ENCODE measurements around the gene SLC1A2.

SLC1A2 gene

DNA sequence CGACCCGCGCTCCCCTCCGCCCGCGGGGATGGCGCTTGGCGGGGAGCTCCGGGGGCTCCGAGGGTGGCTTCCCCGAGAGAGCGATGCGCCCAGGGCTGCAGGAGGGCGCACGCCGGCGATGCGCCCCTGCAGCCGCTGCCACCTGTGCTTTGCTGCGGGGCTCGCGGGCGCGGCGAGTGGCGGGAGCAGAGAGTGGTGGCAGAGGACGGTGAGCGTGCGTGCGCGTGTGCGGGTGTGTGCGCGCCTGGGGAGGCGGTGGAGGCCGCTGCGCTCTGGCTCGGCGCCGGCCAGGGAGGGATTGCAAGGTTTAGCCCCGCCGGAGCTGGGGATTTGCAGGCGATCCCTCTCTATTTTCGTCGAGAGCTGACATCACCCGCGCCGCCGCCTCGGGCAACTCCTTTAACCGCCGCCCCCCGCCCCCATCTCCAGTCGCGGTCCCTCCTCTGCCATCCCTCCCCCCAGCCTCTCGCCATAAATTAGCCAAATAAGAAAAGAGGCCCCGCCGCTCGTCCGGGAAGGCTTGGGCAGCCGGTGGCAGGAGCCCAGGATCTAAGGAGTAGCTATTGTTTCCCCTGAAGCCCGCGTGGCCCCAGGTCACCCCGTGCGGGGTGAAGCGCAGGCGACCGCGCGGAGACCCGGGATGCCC, at the start of gene SLC1A2:
Gene SLC1A2 (minus strand): TSS at position 375 of the 646 bp plus-strand sequence. CDS start 592 bp downstream, outside the sequence.
- Histone ChIP-seq H3K9ac (ENCODE audit: low read length) (peak within 1 kb of the TSS; percentile 68), H3K4me1 (ENCODE audit: control insufficient read depth, insufficient read depth, low read length) (0 out of 2 replicates have a peak, but pooled peaks cover 4% of the 10 kb centered on the region), H3K9me3 (ENCODE audit: control insufficient read depth, insufficient read depth, low read depth, low read length) (no peaks in the 10 kb centered on the region), H3K36me3 (ENCODE audit: control insufficient read depth, insufficient read depth, low read length) (no peaks in the 10 kb centered on the region), H3K4me3 (ENCODE audit: low read depth, low read length) (peak within 1 kb of the TSS; percentile 83), H3K27ac (ENCODE audit: low read depth, low read length) (no peak within 1 kb of the TSS), H3K27me3 (ENCODE audit: control insufficient read depth, insufficient read depth, low read length) (peaks cover 98% of the 10 kb centered on the region)

DNA sequence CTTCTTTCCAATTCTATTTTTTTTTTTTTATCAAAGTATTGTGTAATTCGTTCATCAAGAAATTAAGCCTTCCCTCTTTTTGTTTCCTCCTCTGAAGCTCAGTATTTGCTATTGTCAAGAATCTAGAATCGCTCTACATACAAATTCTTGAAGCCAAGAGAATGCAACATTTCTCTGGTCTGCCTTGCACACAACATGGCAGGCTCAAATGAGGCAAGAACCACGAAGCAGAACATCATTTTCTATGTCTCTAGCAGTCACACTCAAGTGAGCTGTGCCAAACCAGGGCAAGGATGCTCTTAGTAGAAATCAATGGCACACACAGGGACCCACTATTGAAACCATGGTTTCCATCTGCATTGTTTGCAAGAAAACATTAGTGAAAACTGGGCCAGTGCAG, 46.7 kb upstream of the SLC1A2 start:
- Histone ChIP-seq H3K4me3 (ENCODE audit: low read depth, low read length) (no peak overlapping the region), H3K9me3 (ENCODE audit: control insufficient read depth, insufficient read depth, low read depth, low read length) (no peaks in the 10 kb centered on the region), H3K4me1 (ENCODE audit: control insufficient read depth, insufficient read depth, low read length) (0 out of 2 replicates have a peak, but pooled peaks cover 6% of the 10 kb centered on the region), H3K36me3 (ENCODE audit: control insufficient read depth, insufficient read depth, low read length) (no peaks in the 10 kb centered on the region), H3K9ac (ENCODE audit: low read length) (no peak overlapping the region), H3K27me3 (ENCODE audit: control insufficient read depth, insufficient read depth, low read length) (no peaks in the 10 kb centered on the region), H3K27ac (ENCODE audit: low read depth, low read length) (no peak overlapping the region)

DNA sequence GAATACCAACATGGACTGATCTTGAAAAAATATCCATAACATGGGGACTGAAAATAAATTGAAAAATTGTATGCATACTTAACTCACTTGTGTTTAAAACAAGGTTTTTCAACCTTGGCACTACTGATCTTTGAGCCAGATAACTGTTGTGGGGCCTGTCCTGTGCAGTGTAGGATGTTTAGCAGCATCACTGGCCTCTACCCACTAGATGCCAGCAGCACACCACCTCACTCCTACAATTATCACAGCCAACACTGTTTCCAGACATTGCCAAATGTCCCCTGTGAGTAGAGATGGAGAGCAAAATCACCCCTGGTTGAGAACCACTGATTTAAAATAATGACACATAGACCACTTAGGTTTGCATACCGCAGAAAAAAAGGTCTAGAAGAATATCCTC, 45.0 kb upstream of the SLC1A2 start:
- Histone ChIP-seq H3K27ac (ENCODE audit: low read depth, low read length) (no peak overlapping the region), H3K27me3 (ENCODE audit: control insufficient read depth, insufficient read depth, low read length) (no peaks in the 10 kb centered on the region), H3K9ac (ENCODE audit: low read length) (no peak overlapping the region), H3K4me3 (ENCODE audit: low read depth, low read length) (no peak overlapping the region), H3K4me1 (ENCODE audit: control insufficient read depth, insufficient read depth, low read length) (0 out of 2 replicates have a peak, but pooled peaks cover 6% of the 10 kb centered on the region), H3K36me3 (ENCODE audit: control insufficient read depth, insufficient read depth, low read length) (no peaks in the 10 kb centered on the region), H3K9me3 (ENCODE audit: control insufficient read depth, insufficient read depth, low read depth, low read length) (no peaks in the 10 kb centered on the region)

DNA sequence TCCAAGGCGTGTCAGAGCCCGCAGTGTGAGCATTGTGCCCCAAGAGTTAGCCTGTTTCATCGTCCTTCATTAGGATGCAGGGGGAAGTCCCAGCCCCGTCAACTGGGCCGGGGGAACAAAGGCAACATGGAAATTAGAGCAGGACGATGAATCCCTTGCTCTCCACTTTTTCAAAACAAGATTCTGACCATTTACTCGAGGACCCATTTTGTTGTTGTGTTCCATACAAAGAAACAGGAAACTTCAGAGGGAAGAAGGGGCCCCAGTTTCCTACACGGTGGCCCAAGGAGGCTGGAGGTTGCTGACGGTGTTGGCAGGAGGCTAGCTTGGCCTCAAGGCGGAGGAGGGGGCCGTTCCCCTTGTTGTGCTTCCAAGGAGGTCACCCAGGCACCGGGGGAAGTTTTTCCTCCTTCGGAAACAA, 44.0 kb upstream of the SLC1A2 start:
- 0 out of 2 replicates have a peak, but pooled peaks cover 6% of the 10 kb centered on the region for H3K4me1 ChIP-seq (ENCODE audit: control insufficient read depth, insufficient read depth, low read length)
- no peak overlapping the region for H3K27ac ChIP-seq (ENCODE audit: low read depth, low read length)
- no peak overlapping the region for H3K9ac ChIP-seq (ENCODE audit: low read length)
- no peaks in the 10 kb centered on the region for H3K9me3 ChIP-seq (ENCODE audit: control insufficient read depth, insufficient read depth, low read depth, low read length)
- no peaks in the 10 kb centered on the region for H3K36me3 ChIP-seq (ENCODE audit: control insufficient read depth, insufficient read depth, low read length)
- no peak overlapping the region for H3K4me3 ChIP-seq (ENCODE audit: low read depth, low read length)
- no peaks in the 10 kb centered on the region for H3K27me3 ChIP-seq (ENCODE audit: control insufficient read depth, insufficient read depth, low read length)

DNA sequence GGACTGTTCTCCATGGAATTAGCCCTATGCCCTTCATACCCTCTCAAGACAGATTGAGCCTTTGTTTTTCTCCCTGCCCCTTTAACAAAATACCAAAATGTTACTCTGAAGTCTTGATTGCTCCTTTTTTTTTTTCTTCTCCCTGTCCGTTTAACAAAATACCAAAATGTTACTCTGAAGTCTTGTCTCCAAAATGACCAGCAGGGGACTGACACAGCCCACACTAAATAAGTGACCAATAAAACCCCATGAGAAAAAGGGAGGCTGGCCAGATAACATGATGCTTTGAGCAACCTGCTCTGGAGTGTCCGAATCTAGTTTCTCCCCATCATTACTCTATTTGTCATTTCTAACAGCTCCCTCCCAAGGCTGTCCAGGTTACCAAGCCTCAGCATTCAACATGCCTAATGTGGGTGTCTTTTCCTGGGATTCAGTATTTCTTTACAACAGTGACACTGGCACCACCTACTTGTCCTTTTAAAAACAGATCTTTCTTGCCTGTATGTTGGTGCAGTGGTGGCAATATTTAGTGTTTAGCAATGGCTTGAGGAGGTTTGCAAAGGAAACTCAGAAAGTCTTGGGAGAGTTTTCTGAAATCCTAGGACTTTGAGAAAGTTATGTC, 42.7 kb upstream of the SLC1A2 start:
- Histone ChIP-seq H3K27ac (ENCODE audit: low read depth, low read length) (no peak overlapping the region), H3K9me3 (ENCODE audit: control insufficient read depth, insufficient read depth, low read depth, low read length) (no peaks in the 10 kb centered on the region), H3K4me1 (ENCODE audit: control insufficient read depth, insufficient read depth, low read length) (0 out of 2 replicates have a peak, but pooled peaks cover 6% of the 10 kb centered on the region), H3K9ac (ENCODE audit: low read length) (no peak overlapping the region), H3K4me3 (ENCODE audit: low read depth, low read length) (no peak overlapping the region), H3K36me3 (ENCODE audit: control insufficient read depth, insufficient read depth, low read length) (no peaks in the 10 kb centered on the region), H3K27me3 (ENCODE audit: control insufficient read depth, insufficient read depth, low read length) (no peaks in the 10 kb centered on the region; the same call in 1 of the 2 replicates)

DNA sequence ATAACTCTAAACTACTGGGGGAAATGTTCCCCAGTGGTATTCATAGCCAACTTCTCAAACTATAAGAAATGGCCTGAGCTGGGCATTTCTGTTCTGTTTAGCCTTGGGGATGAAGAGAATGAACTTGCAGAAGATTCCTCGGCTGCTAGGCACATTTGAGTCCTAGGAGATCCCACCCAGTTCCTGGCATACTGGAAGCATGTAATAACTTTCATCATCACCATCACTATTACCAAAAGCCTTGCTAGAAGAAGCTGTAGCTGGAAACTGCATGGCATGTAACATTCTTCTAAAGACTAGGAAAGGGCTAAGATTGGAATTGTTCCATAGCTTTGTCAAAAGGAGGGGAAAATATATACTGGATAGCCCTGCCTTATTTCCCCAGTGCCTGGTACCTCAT, 40.1 kb upstream of the SLC1A2 start:
- Histone ChIP-seq H3K27me3 (ENCODE audit: control insufficient read depth, insufficient read depth, low read length) (no peaks in the 10 kb centered on the region; the same call in 1 of the 2 replicates), H3K4me3 (ENCODE audit: low read depth, low read length) (no peak overlapping the region), H3K27ac (ENCODE audit: low read depth, low read length) (no peak overlapping the region), H3K36me3 (ENCODE audit: control insufficient read depth, insufficient read depth, low read length) (no peaks in the 10 kb centered on the region), H3K9me3 (ENCODE audit: control insufficient read depth, insufficient read depth, low read depth, low read length) (no peaks in the 10 kb centered on the region), H3K4me1 (ENCODE audit: control insufficient read depth, insufficient read depth, low read length) (0 out of 2 replicates have a peak, but pooled peaks cover 6% of the 10 kb centered on the region), H3K9ac (ENCODE audit: low read length) (no peak overlapping the region)

DNA sequence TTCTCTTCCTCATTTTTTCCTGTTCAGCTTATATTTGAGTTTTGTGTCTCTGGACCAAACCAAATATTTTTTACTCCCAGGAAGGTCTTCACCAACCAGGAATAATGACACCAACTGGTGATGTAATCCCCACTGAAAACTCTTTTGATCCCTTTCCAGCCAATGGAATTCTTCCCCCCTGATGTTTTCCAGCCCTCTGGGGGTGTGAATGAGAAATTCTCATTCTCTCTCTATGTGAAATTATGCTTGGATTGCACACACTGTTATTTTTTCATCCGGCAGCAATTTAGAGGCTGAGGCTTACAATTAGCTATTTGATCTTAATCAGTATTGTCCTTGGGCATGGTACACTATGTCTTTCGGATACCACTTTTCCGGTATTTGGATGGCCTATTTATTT, 39.5 kb upstream of the SLC1A2 start:
- no peak overlapping the region for H3K9ac ChIP-seq (ENCODE audit: low read length)
- H3K27me3 ChIP-seq (ENCODE audit: control insufficient read depth, insufficient read depth, low read length) = no peaks in the 10 kb centered on the region; the same call in 1 of the 2 replicates

DNA sequence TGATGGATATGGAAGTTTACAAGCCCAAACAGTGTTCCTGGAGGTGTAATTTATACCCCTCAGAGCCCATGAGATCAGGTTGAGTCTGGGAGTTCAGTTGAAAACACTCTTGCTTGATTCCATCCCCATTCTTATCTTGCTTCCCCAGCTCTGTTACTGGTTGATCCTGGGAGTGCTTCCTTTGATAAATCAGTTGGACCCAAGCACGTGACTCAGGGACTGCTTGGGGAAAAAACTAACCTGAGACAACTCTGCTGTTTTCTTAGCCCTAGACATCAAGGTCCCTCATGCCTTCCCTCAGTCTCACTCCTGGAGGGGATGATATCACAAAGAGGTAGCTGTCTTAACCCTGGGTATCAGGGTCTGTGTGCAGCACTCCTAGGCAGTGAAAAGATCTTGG, 35.0 kb upstream of the SLC1A2 start:
- Histone ChIP-seq H3K4me1 (ENCODE audit: control insufficient read depth, insufficient read depth, low read length) (no peaks in the 10 kb centered on the region), H3K9ac (ENCODE audit: low read length) (no peak overlapping the region), H3K9me3 (ENCODE audit: control insufficient read depth, insufficient read depth, low read depth, low read length) (peaks cover 5% of the 10 kb centered on the region; the same call in 1 of the 2 replicates), H3K4me3 (ENCODE audit: low read depth, low read length) (no peak overlapping the region), H3K36me3 (ENCODE audit: control insufficient read depth, insufficient read depth, low read length) (no peaks in the 10 kb centered on the region), H3K27ac (ENCODE audit: low read depth, low read length) (no peak overlapping the region), H3K27me3 (ENCODE audit: control insufficient read depth, insufficient read depth, low read length) (no peaks in the 10 kb centered on the region; the same call in 1 of the 2 replicates)

More for the DNA sequence above, 39.5 kb upstream of the SLC1A2 start:
- no peaks in the 10 kb centered on the region for H3K36me3 ChIP-seq (ENCODE audit: control insufficient read depth, insufficient read depth, low read length)
- no peak overlapping the region for H3K27ac ChIP-seq (ENCODE audit: low read depth, low read length)
- H3K4me1 ChIP-seq (ENCODE audit: control insufficient read depth, insufficient read depth, low read length) = 0 out of 2 replicates have a peak, but pooled peaks cover 6% of the 10 kb centered on the region
- no peak overlapping the region for H3K4me3 ChIP-seq (ENCODE audit: low read depth, low read length)
- H3K9me3 ChIP-seq (ENCODE audit: control insufficient read depth, insufficient read depth, low read depth, low read length) = no peaks in the 10 kb centered on the region

DNA sequence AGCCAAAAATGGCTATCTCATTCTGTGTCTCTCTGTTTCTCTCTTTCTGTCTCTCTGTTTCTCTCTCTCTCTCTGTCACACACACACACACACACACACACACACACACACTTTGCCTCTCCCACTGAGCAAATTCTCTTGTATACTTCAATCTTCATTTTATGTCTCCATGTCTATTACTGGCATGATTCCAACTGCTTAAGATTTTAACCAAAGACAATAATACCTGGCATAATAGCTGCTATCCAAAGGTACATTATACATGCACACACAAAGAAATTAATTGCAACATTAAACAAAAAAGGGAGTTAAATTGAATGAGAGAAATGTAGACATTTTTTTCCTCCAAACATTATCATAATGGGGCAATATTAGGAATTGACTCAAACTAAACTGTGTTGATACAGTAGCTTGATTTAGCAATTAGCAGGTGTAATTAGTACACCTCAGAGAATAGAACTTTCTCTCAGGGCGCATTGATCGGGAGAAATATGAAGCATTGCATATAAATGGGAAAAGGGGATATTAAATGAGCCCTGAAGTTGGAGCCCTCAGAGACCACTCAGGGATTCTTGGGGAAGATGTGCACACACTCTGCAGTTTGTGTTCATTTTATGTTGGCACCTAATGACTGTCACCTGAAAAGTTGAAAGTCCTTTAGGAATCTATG, 17.4 kb upstream of the SLC1A2 start:
- H3K27ac ChIP-seq (ENCODE audit: low read depth, low read length) = no peak overlapping the region
- no peaks in the 10 kb centered on the region for H3K36me3 ChIP-seq (ENCODE audit: control insufficient read depth, insufficient read depth, low read length)
- H3K27me3 ChIP-seq (ENCODE audit: control insufficient read depth, insufficient read depth, low read length) = peaks cover 16% of the 10 kb centered on the region

DNA sequence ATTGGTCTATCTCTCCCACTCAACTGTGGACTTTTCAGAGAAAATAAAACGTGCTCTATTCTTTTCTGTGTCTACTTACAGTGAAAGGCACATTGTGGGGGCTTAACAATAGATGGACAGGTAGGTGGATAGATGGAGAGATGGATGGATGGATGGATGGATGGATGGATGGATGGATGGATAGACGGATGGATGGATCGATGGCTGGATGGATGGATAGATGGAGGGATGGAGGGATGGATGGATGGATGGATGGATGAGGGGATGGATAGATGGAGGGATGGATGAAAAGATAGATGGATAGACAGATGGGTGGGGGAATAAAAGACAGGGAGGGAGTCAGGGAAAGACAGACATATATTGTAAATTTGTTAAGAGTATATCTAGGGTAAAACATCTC, 14.2 kb upstream of the SLC1A2 start:
- Histone ChIP-seq H3K27ac (ENCODE audit: low read depth, low read length) (no peak overlapping the region), H3K4me3 (ENCODE audit: low read depth, low read length) (no peak overlapping the region), H3K4me1 (ENCODE audit: control insufficient read depth, insufficient read depth, low read length) (no peaks in the 10 kb centered on the region), H3K27me3 (ENCODE audit: control insufficient read depth, insufficient read depth, low read length) (peaks cover 9% of the 10 kb centered on the region; the same call in 1 of the 2 replicates), H3K9me3 (ENCODE audit: control insufficient read depth, insufficient read depth, low read depth, low read length) (no peaks in the 10 kb centered on the region), H3K9ac (ENCODE audit: low read length) (no peak overlapping the region), H3K36me3 (ENCODE audit: control insufficient read depth, insufficient read depth, low read length) (no peaks in the 10 kb centered on the region)

More for the DNA sequence above, 17.4 kb upstream of the SLC1A2 start:
- H3K9me3 ChIP-seq (ENCODE audit: control insufficient read depth, insufficient read depth, low read depth, low read length) = no peaks in the 10 kb centered on the region
- no peak overlapping the region for H3K4me3 ChIP-seq (ENCODE audit: low read depth, low read length)
- no peaks in the 10 kb centered on the region for H3K4me1 ChIP-seq (ENCODE audit: control insufficient read depth, insufficient read depth, low read length)
- H3K9ac ChIP-seq (ENCODE audit: low read length) = no peak overlapping the region

DNA sequence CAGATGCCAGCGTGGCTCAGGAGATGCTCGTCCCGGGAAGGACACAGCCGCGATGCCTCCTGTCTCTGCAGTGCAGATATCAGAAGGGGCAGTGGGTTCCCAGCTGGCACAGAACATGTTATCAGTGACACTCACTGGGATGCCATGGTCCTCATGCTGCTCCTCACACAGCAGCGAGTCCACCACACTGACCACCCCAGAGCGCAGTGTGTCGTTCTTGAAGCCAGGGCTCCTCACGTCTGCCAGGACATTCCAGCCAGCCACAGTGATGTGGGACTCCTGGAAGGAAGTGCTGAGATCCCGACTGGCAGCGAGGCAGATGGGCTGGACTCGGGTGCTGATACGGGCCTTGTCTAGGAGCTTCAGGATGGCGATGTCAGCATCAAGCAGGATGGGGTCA, 13.1 kb upstream of the SLC1A2 start:
- Histone ChIP-seq H3K36me3 (ENCODE audit: control insufficient read depth, insufficient read depth, low read length) (no peaks in the 10 kb centered on the region), H3K4me1 (ENCODE audit: control insufficient read depth, insufficient read depth, low read length) (no peaks in the 10 kb centered on the region), H3K27ac (ENCODE audit: low read depth, low read length) (no peak overlapping the region), H3K9ac (ENCODE audit: low read length) (no peak overlapping the region), H3K27me3 (ENCODE audit: control insufficient read depth, insufficient read depth, low read length) (peaks cover 8% of the 10 kb centered on the region; the same call in 1 of the 2 replicates), H3K9me3 (ENCODE audit: control insufficient read depth, insufficient read depth, low read depth, low read length) (no peaks in the 10 kb centered on the region), H3K4me3 (ENCODE audit: low read depth, low read length) (no peak overlapping the region)

Measured in HUES6 (cell line).